HepG2 (cell line): ENCODE results near the gene U2AF2. TPM values are rescaled to one million over a fixed set of nuclear protein-coding genes. Genes with fewer than 3 reads are reported as not detected.

Experiments used
- ATAC-seq: fragments of 200-7000 bp; cut with Tn5 transposase; 3 replicates; pipeline ENCODE4 v1.9.1; 2020; ENCODE audit warnings: mild to moderate bottlenecking, moderate library complexity
- BruUV-seq: library from RNA; stranded (reverse); fragments of 400-500 nt; replicated peaks from 2 replicates; lab custom pipeline; 2021; lab: Mats Ljungman, UMichigan
- CTCF ChIA-PET: fragments of 300-600 bp; formaldehyde crosslinking; extraction: SDS; loops from one replicate; lab custom pipeline; 2021; ENCODE audit warnings: low total read pairs, inconsistent platforms, low intra/inter-chr PET ratio; lab: Yijun Ruan, JAX
- POLR2A ChIA-PET: fragments of 350-600 bp; sonication (Branson Sonifier 250); formaldehyde crosslinking; loops from one replicate; lab custom pipeline; 2020; ENCODE audit warnings: antibody characterized with exemption, inconsistent platforms; lab: Yijun Ruan, JAX
- DNase-seq: peaks from one replicate; pipeline ENCODE4 v3.0.0-alpha.2; 2015; ENCODE audit warnings: low spot score
- FAIRE-seq: peaks from 3 replicates; lab custom pipeline; 2011; peaks lifted over from hg19 to GRCh38; lab: Jason Lieb, UNC
- H2AFZ ChIP-seq: one replicate; pipeline ENCODE4 v1.6.1; 2011; ENCODE audit warnings: low read length, inconsistent platforms
- H3K27ac ChIP-seq: fragments of 300-600 bp; 3 replicates; pipeline ENCODE4 v1.8.0; 2011; ENCODE audit warnings: mixed run types, mild to moderate bottlenecking, mixed read lengths, low read length, inconsistent platforms; ENCODE audit not compliant: insufficient read depth; ENCODE audit errors: extremely low read length
- H3K27me3 ChIP-seq, 2 experiments: fragments of 200-600 bp in 1 of 2; 2 replicates in 1 of 2; 3 replicates in 1 of 2; pipeline versions ENCODE4 v1.6.0 to v1.8.0; 2011; ENCODE audit warnings: low read length in 2 of 2, mild to moderate bottlenecking in 2 of 2, moderate library complexity in 2 of 2, inconsistent platforms in 1 of 2; ENCODE audit not compliant: insufficient read depth in 2 of 2, control insufficient read depth in 1 of 2
- H3K36me3 ChIP-seq, 2 experiments: fragments of 200-600 bp in 1 of 2; replicated peaks in 1 of 2; 2 replicates in 1 of 2; 3 replicates in 1 of 2; pipeline versions ENCODE4 v1.5.1 to v1.8.0; 2011; ENCODE audit warnings: low read length in 2 of 2, inconsistent platforms in 1 of 2; ENCODE audit not compliant: insufficient read depth in 2 of 2, control insufficient read depth in 1 of 2
- H3K4me1 ChIP-seq: 2 replicates; pipeline ENCODE4 v1.5.1; 2012; ENCODE audit warnings: low read length, inconsistent platforms; ENCODE audit not compliant: insufficient read depth
- H3K4me2 ChIP-seq: 2 replicates; pipeline ENCODE4 v1.6.0; 2011; ENCODE audit warnings: low read depth, low read length, inconsistent platforms
- H3K4me3 ChIP-seq, 3 experiments: fragments of 200-600 bp in 1 of 3; sonication (generic), shearing (Covaris generic) in 1 of 3; replicated peaks in 1 of 3; 2 replicates each; pipeline ENCODE4 v1.5.1; 2011 to 2016; ENCODE audit warnings: low read length in 3 of 3, inconsistent platforms in 2 of 3, low read depth in 2 of 3, mild to moderate bottlenecking in 2 of 3, control low read depth in 1 of 3, mixed read lengths in 1 of 3; ENCODE audit not compliant: insufficient read depth in 1 of 3
- H3K79me2 ChIP-seq: one replicate; pipeline ENCODE4 v1.6.1; 2011; ENCODE audit warnings: low read length, inconsistent platforms; ENCODE audit not compliant: insufficient read depth
- H3K9ac ChIP-seq: 2 replicates; pipeline ENCODE4 v1.6.0; 2011; ENCODE audit warnings: mild to moderate bottlenecking, low read depth, low read length, inconsistent platforms; ENCODE audit not compliant: insufficient read depth
- H3K9me3 ChIP-seq: 2 replicates; pipeline ENCODE4 v1.5.1; 2012; ENCODE audit warnings: mild to moderate bottlenecking, low read length
- H4K20me1 ChIP-seq: 2 replicates; pipeline ENCODE4 v1.6.0; 2011; ENCODE audit warnings: inconsistent platforms, mild to moderate bottlenecking, low read length, moderate library complexity; ENCODE audit not compliant: insufficient read depth
- CHD4 ChIP-seq: fragments of 200-600 bp; sonication (generic); IDR thresholded peaks from 2 replicates; pipeline ENCODE4 v1.7.0; 2017; ENCODE audit warnings: mild to moderate bottlenecking, low read length, borderline replicate concordance
- NFATC3 ChIP-seq: sonication (generic); formaldehyde crosslinking; IDR thresholded peaks from 2 replicates; pipeline ENCODE4 v1.5.1; 2020; ENCODE audit warnings: mild to moderate bottlenecking, missing genetic modification reagents
- NFE2 ChIP-seq: sonication (generic); formaldehyde crosslinking; IDR thresholded peaks from 2 replicates; pipeline ENCODE4 v1.4.0; 2020; ENCODE audit warnings: missing genetic modification reagents
- RBM39 ChIP-seq: fragments of 200-400 bp; formaldehyde crosslinking; IDR thresholded peaks from one replicate; pipeline ENCODE4 v1.6.1; 2018; ENCODE audit warnings: antibody characterized with exemption, mild to moderate bottlenecking, low read depth, low read length; ENCODE audit not compliant: poor library complexity, severe bottlenecking
- RERE ChIP-seq: IDR thresholded peaks from 2 replicates; pipeline ENCODE4 v1.6.1; 2016; ENCODE audit warnings: low read depth, missing genetic modification reagents, missing compliant biosample characterization
- ZBTB33 ChIP-seq: sonication (generic); formaldehyde crosslinking; IDR thresholded peaks from 2 replicates; pipeline ENCODE4 v1.4.0; 2020; ENCODE audit warnings: missing genetic modification reagents
- ZNF382 ChIP-seq: sonication (generic); formaldehyde crosslinking; IDR thresholded peaks from 2 replicates; pipeline ENCODE4 v1.5.0; 2020; ENCODE audit warnings: missing genetic modification reagents, mild to moderate bottlenecking, borderline replicate concordance
- WGBS: methylation state at CpG from one replicate; pipeline ENCODE4 v1.1.6; 2017; ENCODE audit warnings: low lambda C conversion rate; 5-methylcytosine and 5-hydroxymethylcytosine counted together
- in situ Hi-C: cut with HindIII; loops from 2 replicates; pipeline ENCODE4 v1.10.0; 2017; ENCODE audit warnings: low pct_unique_long_range_greater_than_20kb; ENCODE audit not compliant: extremely low pct_ligation_motif_present
- intact Hi-C: fragments of 100-400 bp; cut with micrococcal nuclease; formaldehyde crosslinking; loops from one replicate; pipeline ENCODE4 v1.10.0; 2022; ENCODE audit not compliant: unreplicated experiment
- polyA plus RNA-seq, 8 experiments: library from polyadenylated mRNA; depleted of rRNA in 3 of 8; stranded (reverse) in 7 of 8; unstranded in 1 of 8; fragments of >200 nt; fragmentation: Illumina TruSeq in 4 of 8; extraction: Trizol in 4 of 8; gene quantifications; 2 replicates each; pipeline versions ENCODE4 v1.2.1 to v1.2.3, GENCODE V29; 2011 to 2016; ENCODE audit warnings: low read depth in 4 of 8, missing spikeins in 1 of 8, mixed read lengths in 1 of 8; ENCODE audit not compliant: insufficient read depth in 1 of 8
- total RNA-seq, 5 experiments: library from RNA; depleted of rRNA; stranded (reverse); fragments of >200 nt; fragmentation: Illumina TruSeq; extraction: Trizol; gene quantifications; 2 replicates each; pipeline ENCODE4 v1.2.3, GENCODE V29; 2016; ENCODE audit warnings: low read depth in 1 of 5

Gene U2AF2
- total and polyA plus RNA-seq, 2 of the 13 experiments (the other 11 are each of a cell fraction or from before 2014, with no cell fraction given): 84.3 to 124 TPM

GRCh38 chr19:55635334-55635717, 19.5 kb upstream of the U2AF2 start (continued):
- no peak for TF ChIP-seq ZBTB33 (CRISPR knock-in tag)
- TF ChIP-seq NFE2 (CRISPR knock-in tag): no peak
- TF ChIP-seq, all 625 proteins: peak for 5

- in situ Hi-C loops (no loop called here), intact Hi-C loops (loop anchor here (1.0 to 10.0 kb wide), 2 partner anchors 51 to 117 kb away; partner anchors contain the start of gene ZNF579)
- no peak for TF ChIP-seq RBM39
- no peak for TF ChIP-seq RERE (CRISPR knock-in tag)
- TF ChIP-seq CHD4: no peak
- TF ChIP-seq NFATC3 (CRISPR knock-in tag): no peak
- TF ChIP-seq ZNF382 (CRISPR knock-in tag): no peak
- H4K20me1 ChIP-seq: no peaks in the 10 kb centered on the region
- H3K9ac ChIP-seq: peak overlapping the region; percentile 99
- no peaks in the 10 kb centered on the region for H3K9me3 ChIP-seq
- H3K4me1 ChIP-seq: peaks cover 57% of the 10 kb centered on the region
- CTCF ChIA-PET: no interaction called here
- FAIRE-seq (no peak), DNase-seq (no peak), ATAC-seq (no peak)
- no peaks in the 10 kb centered on the region; a peak in 1 of 5 replicates for H3K27me3 ChIP-seq
- H3K79me2 ChIP-seq: peaks cover 23% of the 10 kb centered on the region
- H3K27ac ChIP-seq: peak overlapping the region; percentile 86
- no peak overlapping the region for H2AFZ ChIP-seq
- WGBS: 37% methylated on average over 7 of the region's 7 CpGs
- no peaks in the 10 kb centered on the region for H3K36me3 ChIP-seq
- no TSS peak for BruUV-seq
- POLR2A ChIA-PET: interaction anchor here (2.3 to 3.3 kb wide), 2 partner anchors 11 to 19 kb away, joined by 12 to 15 read pairs; partner anchors contain the start of genes U2AF2 and ZNF784
- H3K4me2 ChIP-seq: peak overlapping the region; percentile 98
- H3K4me3 ChIP-seq: peak overlapping the region; percentile 93 to 100 (median 94)
These were observed 18.9 kb upstream of the U2AF2 start for GRCh38 chr19:55635856-55636440.
